GM21526 (cell line): ENCODE data around the gene TMEM175.

ENCODE experiments used
- ATAC-seq: cut with Tn5 transposase; IDR thresholded peaks from one replicate; pipeline ENCODE4 v1.9.1; 2021; ENCODE audit warnings: moderate library complexity; ENCODE audit not compliant: unreplicated experiment, low FRiP score

Gene TMEM175

DNA sequence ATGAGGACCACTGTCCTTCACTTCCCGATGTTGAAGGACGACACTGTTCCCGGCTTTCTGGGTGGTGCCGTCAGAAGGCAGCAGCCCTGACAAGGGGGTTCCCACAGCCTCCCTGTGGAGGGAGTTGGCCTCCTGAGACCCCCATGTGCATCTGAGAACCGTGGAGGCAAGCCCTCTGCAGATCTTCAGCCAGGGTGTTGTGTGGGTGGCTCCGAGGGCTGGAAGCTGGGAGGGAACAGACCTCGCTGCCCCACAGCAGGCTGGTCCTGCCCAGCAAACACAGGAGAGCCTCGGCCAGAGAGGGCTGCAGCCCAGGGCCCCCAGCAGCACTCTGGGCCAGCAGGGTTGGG lies 24.9 kb downstream of the TMEM175 start:
- ATAC-seq, result no peak

DNA sequence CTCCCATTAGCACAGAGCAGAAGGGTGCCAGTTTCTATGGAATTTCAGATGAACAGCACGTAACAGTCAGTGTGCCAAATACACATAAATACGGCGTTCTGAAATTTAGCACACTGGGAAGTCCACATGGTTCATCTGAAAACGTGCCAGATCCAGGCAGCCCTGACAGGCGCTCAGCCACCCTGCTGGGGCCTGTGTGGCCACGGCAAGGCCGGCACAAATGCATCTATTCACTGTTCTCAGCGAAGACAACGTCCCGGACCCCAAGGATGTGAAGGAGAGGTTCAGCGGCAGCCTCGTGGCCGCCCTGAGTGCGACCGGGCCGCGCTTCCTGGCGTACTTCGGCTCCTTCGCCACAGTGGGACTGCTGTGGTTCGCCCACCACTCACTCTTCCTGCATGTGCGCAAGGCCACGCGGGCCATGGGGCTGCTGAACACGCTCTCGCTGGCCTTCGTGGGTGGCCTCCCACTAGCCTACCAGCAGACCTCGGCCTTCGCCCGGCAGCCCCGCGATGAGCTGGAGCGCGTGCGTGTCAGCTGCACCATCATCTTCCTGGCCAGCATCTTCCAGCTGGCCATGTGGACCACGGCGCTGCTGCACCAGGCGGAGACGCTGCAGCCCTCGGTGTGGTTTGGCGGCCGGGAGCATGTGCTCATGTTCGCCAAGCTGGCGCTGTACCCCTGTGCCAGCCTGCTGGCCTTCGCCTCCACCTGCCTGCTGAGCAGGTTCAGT lies 25.5 kb downstream of the TMEM175 start:
- no peak for ATAC-seq

DNA sequence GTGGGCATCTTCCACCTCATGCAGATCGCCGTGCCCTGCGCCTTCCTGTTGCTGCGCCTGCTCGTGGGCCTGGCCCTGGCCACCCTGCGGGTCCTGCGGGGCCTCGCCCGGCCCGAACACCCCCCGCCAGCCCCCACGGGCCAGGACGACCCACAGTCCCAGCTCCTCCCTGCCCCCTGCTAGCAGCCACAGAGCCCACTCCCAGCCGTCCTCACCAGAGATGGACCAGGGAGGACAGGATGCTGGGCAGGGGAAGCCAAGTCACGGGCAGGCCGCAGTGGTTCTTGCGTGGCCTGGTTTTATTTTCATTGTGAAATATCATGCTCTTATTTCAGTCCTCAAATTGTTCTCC lies 26.0 kb downstream of the TMEM175 start:
- ATAC-seq, result no peak

DNA sequence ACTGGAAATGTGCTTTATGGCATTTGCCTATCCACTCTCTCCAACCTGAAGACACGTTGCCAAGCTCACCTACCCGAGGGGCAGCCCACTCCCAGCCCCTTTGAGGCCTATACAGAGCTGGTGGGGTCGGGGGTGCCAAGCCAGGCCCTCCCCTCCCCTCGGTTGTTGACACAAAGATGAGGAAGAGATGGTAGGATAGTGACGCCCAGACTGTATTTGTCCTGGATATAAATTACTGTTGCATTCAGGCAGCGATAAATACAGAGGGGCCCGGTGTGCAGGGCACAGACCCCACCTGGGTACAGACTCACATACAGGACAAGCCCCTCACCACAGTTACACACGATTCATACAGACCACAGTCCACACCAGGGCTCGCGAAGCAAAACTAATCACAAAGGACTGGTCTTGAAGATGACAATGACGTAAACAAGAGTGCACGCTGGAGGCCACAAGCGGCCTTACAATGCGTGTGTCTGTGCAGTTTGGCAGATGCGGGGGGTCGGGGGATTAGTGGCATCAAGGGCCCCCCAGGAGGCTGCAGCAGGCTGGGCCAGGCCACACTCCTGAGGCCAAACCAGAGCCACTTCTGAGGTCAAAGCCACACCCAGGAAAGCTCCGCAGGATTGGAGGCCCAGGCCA lies 26.6 kb downstream of the TMEM175 start:
- ATAC-seq, result no peak

DNA sequence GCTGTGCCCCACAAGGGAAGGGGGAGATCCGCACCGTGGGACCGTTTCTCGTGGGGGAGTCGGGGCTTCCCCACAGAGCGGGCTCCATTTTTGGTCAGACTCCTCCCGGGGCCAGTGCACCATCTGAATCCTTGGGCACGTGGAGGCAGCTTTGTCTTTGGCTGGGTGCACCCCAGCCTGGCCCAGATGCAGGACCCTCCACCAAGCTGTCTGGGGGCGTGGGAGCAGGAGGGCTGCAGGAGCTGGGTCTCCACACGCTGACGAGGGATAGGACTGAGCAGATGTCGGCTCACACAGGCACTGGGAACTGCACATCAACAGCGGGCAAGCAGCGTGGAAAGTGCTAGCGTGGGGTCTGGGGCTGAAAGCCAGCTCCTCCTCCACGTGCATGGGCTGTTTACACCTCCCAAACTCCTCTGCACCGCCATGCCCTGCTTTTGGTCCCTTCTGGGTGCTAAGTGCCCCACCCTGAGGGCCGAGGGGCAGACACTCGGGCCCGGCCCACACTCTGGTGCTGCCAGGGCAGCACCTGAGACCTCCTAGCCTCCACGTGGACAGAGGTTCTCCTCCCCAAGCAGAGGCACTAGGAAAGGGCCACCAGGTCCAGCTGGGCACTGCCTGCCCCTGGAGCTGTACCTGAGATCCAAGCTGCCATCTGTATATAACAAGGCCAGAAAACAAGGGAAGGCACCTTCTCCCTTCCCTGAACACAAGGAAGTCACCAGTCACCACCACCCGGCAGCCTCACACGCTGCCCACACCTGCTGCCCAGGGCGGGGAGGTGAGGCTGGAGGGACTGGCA lies 27.3 kb downstream of the TMEM175 start:
- no peak for ATAC-seq

DNA sequence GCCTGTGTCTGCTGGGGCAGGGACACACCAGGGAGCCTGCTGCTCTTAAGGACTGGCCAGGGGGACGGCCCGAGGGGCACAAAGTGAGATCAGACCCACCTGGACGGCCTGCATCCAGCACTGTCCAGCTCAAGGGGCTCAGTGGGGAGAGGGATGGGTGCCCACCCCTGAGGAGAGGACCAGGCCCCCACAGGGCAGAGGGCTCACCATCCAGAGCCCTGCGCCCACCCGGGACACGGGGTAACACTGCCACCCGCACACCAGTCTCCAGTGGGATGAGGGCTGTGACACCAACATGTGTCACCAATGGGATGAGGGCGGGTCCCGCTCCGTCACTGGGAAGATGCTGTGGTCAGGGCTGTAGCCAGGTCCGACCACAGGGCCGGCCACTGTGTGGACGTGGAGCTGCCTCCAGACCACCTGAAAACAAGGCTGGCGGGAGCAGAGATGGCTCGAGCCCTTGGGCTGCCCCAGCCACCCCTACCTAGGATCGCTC lies 27.9 kb downstream of the TMEM175 start:
- ATAC-seq, result no peak

DNA sequence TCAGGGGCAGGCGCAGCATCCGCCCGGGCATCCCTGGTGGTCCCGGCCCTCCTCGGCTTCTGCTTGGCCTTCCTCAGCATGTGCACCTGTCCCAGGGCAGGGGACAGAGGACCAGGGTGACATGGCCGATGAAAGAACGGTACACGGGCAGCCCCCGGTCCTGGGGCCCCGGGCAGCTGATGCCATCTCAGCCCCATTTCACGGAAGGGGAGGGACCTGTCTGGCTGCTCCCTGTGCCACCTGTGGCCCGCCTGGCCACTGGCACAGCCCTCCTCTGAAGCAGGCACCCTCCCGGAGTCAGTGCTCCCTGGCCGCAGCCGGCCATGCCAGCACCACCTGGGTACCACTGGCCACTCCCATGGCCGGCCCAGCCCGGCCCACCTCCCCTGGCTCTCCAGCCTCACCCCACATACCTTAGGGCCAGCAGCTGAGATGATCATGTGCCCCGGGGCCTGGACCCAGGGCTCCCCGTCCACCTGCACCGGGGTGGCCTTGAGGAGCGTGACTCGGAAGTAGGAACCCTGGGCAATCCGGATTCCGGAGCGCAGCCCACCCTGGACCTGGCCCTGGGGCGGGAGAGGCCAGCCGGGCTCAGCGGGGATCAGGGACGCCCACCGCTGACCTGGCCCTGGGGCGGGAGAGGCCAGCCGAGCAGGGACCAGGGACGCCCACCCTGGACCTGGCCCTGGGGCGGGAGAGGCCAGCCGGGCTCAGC lies 28.5 kb downstream of the TMEM175 start:
- no peak for ATAC-seq

DNA sequence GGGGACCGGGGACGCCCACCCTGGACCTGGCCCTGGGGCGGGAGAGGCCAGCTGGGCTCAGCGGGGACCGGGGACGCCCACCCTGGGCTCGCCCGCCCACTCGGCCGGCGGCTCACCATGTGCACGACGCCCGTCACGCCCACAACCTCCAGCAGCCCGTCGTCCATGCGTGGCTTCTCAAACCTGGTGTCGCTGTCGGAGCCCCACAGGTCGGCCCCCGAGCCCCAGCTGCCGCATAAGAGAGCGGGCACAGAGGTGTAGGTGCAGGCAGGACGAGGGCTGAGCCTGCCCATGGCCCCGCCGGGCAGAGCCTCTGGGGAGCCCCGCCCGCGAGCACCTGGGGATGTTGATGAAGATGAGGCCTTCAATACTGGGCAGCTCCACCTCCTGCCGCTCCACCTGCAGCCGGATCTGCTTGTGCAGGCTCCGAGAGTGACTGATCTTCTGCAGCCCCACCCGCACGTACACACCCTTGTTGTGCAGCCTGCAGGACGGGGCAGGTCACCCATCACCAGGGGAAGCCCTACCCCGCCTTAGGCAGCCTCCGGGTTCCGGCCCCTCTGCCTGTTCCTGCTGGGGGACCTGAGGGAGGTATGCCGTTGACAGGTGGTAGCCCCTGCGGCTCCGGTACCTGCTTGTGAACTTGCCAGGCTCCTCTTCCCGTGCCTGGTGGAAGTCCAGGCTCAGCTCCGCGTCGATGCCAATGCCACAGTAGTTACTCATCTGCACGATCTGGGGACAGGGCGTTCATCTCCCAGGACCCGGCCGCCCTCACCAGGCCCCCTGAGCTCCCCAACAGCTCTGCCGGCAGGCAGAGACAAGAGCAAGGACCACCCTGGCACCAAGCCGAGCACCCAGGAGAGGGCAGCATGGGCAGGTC lies 29.3 kb downstream of the TMEM175 start:
- no peak for ATAC-seq

DNA sequence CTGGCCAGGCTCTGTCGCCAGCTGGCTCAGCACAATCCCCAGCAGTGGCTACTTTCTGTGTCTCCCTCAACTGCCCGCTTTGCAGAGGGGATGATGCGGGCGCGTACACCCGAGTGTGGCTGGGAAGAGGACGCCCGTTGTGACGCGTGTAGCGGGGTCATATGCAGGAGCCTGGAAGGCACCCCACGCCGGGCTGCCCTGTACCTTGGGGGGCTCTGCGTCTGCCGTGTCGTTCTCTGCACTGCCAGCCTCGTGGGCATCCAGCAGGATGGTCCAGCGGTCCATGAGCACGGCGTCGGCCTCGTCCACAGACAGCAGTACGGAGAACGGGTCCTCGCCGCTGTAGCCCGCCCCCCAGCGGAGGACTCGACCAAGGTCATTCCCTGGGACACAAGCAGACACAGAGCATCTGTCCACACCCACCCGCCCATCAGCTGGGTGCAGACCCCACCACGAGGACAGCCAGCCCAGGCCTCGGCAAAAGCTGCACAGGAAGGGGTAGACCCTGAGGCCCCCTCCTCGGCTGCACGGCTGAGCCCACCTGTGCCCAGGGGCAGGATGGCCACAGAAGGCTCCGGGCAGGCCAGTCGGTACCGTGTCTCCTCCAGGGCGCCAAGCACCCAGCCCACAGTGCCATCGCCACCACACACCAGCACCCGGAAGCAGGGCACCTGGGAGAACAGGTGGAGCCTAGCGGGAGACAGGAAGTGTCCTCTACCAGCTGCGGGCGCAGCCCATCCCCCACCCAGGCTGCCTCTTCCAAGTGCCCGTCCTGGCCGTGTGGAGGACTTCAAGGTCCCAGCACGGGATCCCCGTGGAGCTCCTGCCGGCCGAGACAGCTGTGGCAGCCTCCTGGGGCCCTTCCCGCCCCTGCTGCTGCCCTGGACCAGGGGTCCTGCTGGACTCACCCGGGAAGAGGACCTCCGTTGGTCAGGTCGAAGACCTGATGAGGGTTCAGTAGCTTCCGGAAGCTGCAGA lies 30.3 kb downstream of the TMEM175 start:
- no peak for ATAC-seq

DNA sequence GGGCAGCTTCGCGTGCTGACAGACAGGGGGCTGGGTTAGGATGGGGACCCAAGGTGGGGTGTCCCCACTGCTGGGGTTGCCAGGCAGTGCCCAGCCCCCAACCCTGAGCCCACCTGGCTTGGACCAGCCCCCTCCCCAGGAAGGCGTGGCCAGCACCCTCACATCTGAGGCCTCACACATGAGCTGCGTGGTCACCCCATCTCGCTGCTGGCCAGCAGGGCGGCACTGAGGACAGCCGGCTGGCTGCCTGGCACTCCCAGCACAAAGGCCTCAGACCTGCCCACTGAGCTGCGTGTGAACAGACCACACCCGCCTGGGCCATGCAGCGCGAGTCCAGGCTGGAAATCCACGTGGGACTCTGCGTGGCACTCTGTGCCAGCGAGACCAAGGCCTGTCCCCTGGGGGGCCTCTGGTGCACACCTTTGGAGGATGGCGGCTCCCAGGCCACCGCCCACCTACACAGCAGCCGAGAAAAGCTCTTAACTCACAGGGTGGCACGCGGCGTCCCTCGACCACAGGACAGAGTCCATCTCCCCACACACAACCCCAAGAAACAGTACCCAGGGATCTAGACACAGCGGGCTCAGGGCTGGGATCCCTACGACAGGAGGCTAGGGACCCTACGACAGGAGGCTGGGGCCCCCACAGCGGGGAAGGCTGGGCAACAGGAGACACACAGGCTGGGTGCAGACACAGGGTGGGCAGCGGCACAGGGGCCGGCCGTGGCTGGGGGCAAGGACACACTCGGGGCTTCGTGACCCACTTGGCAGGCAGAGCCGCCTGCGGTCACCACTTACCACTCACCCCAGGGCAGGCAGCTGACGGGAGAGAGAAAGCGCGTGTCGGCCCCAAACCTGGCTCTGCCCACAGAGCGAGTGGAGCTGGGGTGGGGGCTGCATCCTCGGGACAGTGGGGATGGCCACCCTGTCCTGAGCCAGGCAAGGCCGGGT lies 31.3 kb downstream of the TMEM175 start:
- ATAC-seq, result no peak

DNA sequence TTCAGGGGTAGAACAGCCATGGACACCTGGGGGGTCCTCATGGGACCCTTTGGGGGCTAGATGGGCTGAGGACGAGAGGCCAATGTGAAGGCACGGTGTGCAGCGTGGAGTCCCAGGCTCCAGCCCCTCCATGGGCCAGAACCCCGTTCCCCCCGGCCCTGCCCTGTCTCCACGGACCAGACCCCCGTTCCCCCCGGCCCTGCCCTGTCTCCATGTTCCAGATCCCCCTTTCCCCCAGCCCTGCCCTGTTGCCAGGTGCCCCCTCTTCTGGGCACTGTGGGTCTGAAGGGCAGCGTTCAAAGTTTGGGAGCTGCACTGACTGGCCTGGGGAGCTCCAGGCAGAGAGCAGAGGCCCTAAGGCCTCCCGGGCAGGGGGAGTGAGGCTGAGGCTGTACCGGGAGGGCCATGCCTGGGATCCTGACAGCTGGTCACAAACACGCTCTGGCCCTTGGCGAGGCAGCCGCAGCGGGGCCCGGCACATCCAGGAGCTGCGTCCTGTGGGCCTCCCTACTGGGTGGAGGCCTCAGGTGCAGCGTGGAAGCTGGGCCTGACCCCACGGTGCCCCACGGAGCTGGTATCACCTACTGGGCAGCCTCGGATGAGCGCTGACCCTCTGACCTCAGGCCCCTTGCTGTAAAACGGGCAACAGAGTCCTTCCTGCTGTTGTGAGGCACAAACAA lies 32.2 kb downstream of the TMEM175 start:
- no peak for ATAC-seq

DNA sequence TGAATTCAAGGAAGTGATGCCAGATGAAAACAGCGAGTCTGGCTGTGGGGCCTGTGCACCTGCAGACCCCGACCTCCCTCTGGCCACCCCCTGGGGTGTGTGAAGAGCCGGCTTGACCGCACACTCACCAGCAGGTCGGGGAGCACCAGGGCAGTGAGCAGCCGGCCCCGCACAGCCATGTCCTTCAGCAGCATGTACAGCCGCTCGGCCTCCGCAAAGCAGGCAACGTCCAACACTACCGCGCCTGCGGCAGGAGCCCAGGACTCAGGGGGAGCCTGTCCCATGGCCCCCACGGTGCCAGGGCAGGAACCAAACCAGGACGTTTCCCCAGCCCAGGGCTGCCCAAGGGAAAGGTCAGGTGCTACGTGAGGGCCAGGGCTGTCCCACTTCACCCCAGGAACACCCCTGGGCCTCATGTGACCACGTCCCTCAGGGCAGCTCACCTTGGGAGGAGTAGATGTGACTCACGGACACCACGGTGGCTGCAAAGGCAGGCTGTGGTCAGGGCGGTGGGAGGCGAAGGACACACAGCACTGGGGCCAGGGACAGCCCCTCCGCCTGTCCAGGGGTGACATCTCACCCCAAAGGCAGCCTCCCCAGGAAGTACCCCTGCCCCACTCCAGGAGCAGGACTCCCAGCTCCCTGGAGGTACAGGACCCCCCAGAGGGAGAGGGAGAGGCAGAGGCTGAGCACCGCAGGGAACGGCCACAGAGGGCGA lies 32.9 kb downstream of the TMEM175 start:
- no peak for ATAC-seq

DNA sequence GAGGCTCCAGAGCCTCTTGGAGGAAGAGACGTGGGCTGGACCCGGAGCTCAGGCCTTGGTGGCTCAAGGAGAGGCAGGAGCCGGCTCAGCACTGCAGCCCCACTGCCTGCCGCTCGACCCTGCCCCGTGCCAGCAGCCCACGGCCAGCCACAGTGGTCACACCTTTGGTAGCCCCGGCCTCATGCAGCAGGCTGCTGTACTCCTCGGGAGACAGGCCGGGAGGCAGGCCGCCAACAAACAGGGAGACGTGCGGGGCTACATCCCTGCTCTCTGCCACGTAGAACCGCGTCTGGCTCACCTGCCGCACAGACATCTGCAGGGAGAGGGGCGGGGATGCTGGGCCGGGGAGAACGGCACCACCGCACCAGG lies 33.5 kb downstream of the TMEM175 start:
- ATAC-seq, result no peak

DNA sequence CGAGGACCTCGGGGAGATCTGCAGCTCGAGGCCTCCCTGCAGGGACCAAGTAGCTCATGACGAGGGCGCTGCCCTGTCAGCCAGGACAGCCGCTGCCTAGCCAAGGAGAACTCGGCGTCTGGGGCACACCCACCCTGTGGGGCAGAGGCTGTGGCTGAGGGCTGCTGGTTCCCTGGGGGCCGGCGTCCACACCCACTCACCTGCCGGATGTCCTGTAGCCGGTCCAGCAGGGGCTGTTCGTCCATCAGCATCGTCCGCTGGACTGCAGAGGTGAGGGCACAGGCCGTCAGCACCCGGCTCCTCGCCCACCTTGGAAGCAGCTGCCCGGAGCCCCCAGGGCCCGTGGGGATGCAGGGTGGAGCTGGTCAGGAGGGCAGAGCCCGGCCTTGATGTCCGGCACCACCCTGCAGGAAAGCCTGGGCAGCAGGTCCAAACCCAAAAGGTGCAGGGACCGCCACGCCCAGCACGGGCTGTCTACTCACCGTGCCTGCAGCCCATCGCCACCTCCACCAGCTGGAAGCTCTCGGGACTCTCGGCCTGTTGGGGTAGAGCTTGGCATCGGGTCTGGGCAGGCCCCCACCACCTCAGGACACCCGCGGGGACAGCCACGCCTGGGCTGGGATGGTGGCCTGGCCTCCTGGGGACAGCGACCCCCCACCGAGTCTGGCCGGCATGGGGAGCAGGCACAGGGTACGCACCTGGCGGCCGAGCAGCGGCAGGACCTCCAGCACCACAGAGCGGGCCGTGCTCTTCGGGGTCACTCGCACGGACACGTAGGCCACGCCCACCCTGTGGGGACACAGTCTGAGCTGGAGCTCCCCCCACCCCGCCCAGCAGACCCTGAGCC lies 34.2 kb downstream of the TMEM175 start:
- ATAC-seq, result no peak
